Upper lobe of right lung (tissue), 1 donor: ENCODE results near the gene METTL24. TPM values are rescaled to one million over a fixed set of nuclear protein-coding genes. Genes with fewer than 3 reads are reported as not detected.

ENCODE experiments used
- ATAC-seq: fragments of 200-7000 bp; cut with Tn5 transposase; one replicate; pipeline ENCODE4 v1.9.1; 2020; ENCODE audit warnings: mild to moderate bottlenecking, moderate library complexity
- DNase-seq: peaks from one replicate; pipeline ENCODE4 v3.0.0-alpha.2; 2020
- H3K27ac ChIP-seq: fragments of 200-600 bp; one replicate; pipeline ENCODE4 v1.8.0; 2022
- H3K27me3 ChIP-seq: fragments of 200-600 bp; one replicate; pipeline ENCODE4 v1.8.0; 2022; ENCODE audit warnings: mild to moderate bottlenecking
- H3K36me3 ChIP-seq: fragments of 200-600 bp; one replicate; pipeline ENCODE4 v1.8.0; 2022
- H3K4me1 ChIP-seq: fragments of 200-600 bp; one replicate; pipeline ENCODE4 v1.8.0; 2022
- H3K4me3 ChIP-seq: fragments of 200-600 bp; one replicate; pipeline ENCODE4 v1.8.0; 2022; ENCODE audit warnings: mild to moderate bottlenecking
- H3K9me3 ChIP-seq: fragments of 200-600 bp; one replicate; pipeline ENCODE4 v1.8.0; 2022
- CTCF ChIP-seq: fragments of 200-600 bp; IDR thresholded peaks from one replicate; pipeline ENCODE4 v1.8.0; 2022; ENCODE audit warnings: antibody characterized with exemption
- intact Hi-C: fragments of 100-400 bp; cut with DNase I; formaldehyde crosslinking; loops from one replicate; pipeline ENCODE4 v1.11.0; 2022
- total RNA-seq: library from RNA; stranded (reverse); fragmentation: NEBNext Ultra II Directional; extraction: Animal tissue kit (Norgen Biotek cat#: 25700); gene quantifications from one replicate; pipeline ENCODE4 v1.2.1, GENCODE V29; 2021
- donor health status: DM: no; HTN: yes; CAD: no; lungs with severe emphysema.

The METTL24 gene
- total RNA-seq, 1 donor from 2014 or later, result 3.7 TPM

- no peak overlapping the region for H3K4me3 ChIP-seq
- no peak overlapping the region for H3K27ac ChIP-seq
- ATAC-seq (peak; percentile 45), DNase-seq (no peak)
- no peak for TF ChIP-seq CTCF
- no peaks in the 10 kb centered on the region for H3K36me3 ChIP-seq
- H3K4me1 ChIP-seq, result peaks cover 9% of the 10 kb centered on the region
- intact Hi-C loops, result loop anchor here (10.0 kb wide), 1 partner anchor 685 kb away; no protein-coding TSS in a partner anchor
- no peaks in the 10 kb centered on the region for H3K9me3 ChIP-seq
- no peaks in the 10 kb centered on the region for H3K27me3 ChIP-seq
Measured at GRCh38 chr6:110389689-110390382, 31.7 kb upstream of the METTL24 start.

- Histone ChIP-seq H3K9me3 (no peaks in the 10 kb centered on the region), H3K36me3 (no peaks in the 10 kb centered on the region), H3K27me3 (no peaks in the 10 kb centered on the region), H3K27ac (no peak overlapping the region), H3K4me3 (no peak overlapping the region), H3K4me1 (peaks cover 9% of the 10 kb centered on the region)
- no peak for TF ChIP-seq CTCF
- DNase-seq, result no peak
- intact Hi-C loops, result no loop called here
- ATAC-seq, result no peak
Measured at GRCh38 chr6:110387986-110388385, 29.8 kb upstream of the METTL24 start.

- Histone ChIP-seq H3K9me3 (no peaks in the 10 kb centered on the region), H3K27ac (no peak overlapping the region)
- intact Hi-C loops, result no loop called here
Measured at GRCh38 chr6:110385458-110385863, 27.3 kb upstream of the METTL24 start.

GRCh38 chr6:110378552-110378951 is 20.4 kb upstream of the METTL24 start:
- no peak for TF ChIP-seq CTCF
- Histone ChIP-seq H3K27me3 (no peaks in the 10 kb centered on the region), H3K9me3 (no peaks in the 10 kb centered on the region), H3K4me3 (no peak overlapping the region), H3K36me3 (no peaks in the 10 kb centered on the region), H3K4me1 (no peaks in the 10 kb centered on the region), H3K27ac (no peak overlapping the region)
- ATAC-seq, result no peak
- DNase-seq, result no peak
- intact Hi-C loops, result no loop called here

More at GRCh38 chr6:110385458-110385863, 27.3 kb upstream of the METTL24 start:
- Histone ChIP-seq H3K27me3 (no peaks in the 10 kb centered on the region), H3K4me3 (no peak overlapping the region), H3K36me3 (no peaks in the 10 kb centered on the region), H3K4me1 (peaks cover 6% of the 10 kb centered on the region)
- no peak for TF ChIP-seq CTCF
- ATAC-seq, result no peak
- no peak for DNase-seq

GRCh38 chr6:110369066-110369465 is 10.9 kb upstream of the METTL24 start:
- Histone ChIP-seq H3K4me3 (no peak overlapping the region), H3K27ac (no peak overlapping the region), H3K9me3 (no peaks in the 10 kb centered on the region), H3K4me1 (no peaks in the 10 kb centered on the region), H3K36me3 (no peaks in the 10 kb centered on the region), H3K27me3 (no peaks in the 10 kb centered on the region)
- ATAC-seq (no peak), DNase-seq (no peak)
- TF ChIP-seq CTCF, result no peak
- intact Hi-C loops, result no loop called here

- no peaks in the 10 kb centered on the region for H3K36me3 ChIP-seq
- no peak overlapping the region for H3K27ac ChIP-seq
- no peaks in the 10 kb centered on the region for H3K4me1 ChIP-seq
- intact Hi-C loops, result no loop called here
- no peak for ATAC-seq
- H3K27me3 ChIP-seq, result no peaks in the 10 kb centered on the region
- TF ChIP-seq CTCF, result no peak
- DNase-seq, result no peak
- H3K4me3 ChIP-seq, result no peak overlapping the region
- no peaks in the 10 kb centered on the region for H3K9me3 ChIP-seq
Measured at GRCh38 chr6:110368284-110368683, 10.1 kb upstream of the METTL24 start.
